DOHH2 (cell line): ENCODE data around the gene PPP3CA.

ENCODE experiments used
- H3F3A ChIP-seq: fragments of 200-600 bp; sonication (generic), shearing (Covaris generic); 2 replicates; pipeline ENCODE4 v1.6.0; 2016; ENCODE audit warnings: antibody characterized with exemption, mild to moderate bottlenecking; ENCODE audit not compliant: control insufficient read depth, insufficient read depth
- H3K27ac ChIP-seq: fragments of 200-600 bp; sonication (generic); 2 replicates; pipeline ENCODE4 v1.5.1; 2014; ENCODE audit warnings: low read depth, mild to moderate bottlenecking, low read length, moderate library complexity
- H3K27me3 ChIP-seq: fragments of 200-600 bp; sonication (generic); 2 replicates; pipeline ENCODE4 v1.6.1; 2014; ENCODE audit warnings: mild to moderate bottlenecking, low read length, mixed read lengths; ENCODE audit not compliant: control insufficient read depth
- H3K36me3 ChIP-seq: fragments of 200-600 bp; sonication (generic); 2 replicates; pipeline ENCODE4 v1.6.1; 2014; ENCODE audit warnings: mild to moderate bottlenecking, low read length, moderate library complexity, mixed read lengths; ENCODE audit not compliant: control insufficient read depth
- H3K4me1 ChIP-seq: fragments of 200-600 bp; sonication (generic); 2 replicates; pipeline ENCODE4 v1.6.1; 2014; ENCODE audit warnings: mild to moderate bottlenecking, low read length, mixed read lengths; ENCODE audit not compliant: control insufficient read depth
- H3K4me2 ChIP-seq: fragments of 200-600 bp; sonication (generic); 2 replicates; pipeline ENCODE4 v1.6.0; 2014; ENCODE audit warnings: mild to moderate bottlenecking, low read length, moderate library complexity
- H3K4me3 ChIP-seq: fragments of 200-600 bp; sonication (generic); 2 replicates; pipeline ENCODE4 v1.5.1; 2014; ENCODE audit warnings: mild to moderate bottlenecking, low read length, mixed read lengths
- H3K79me2 ChIP-seq: fragments of 200-600 bp; sonication (generic); 2 replicates; pipeline ENCODE4 v1.6.1; 2014; ENCODE audit warnings: mild to moderate bottlenecking, low read length, mixed read lengths; ENCODE audit not compliant: control insufficient read depth
- H3K9me2 ChIP-seq: fragments of 200-600 bp; sonication (generic); replicated peaks from 2 replicates; pipeline ENCODE4 v1.6.1; 2014; ENCODE audit warnings: mild to moderate bottlenecking, low read length, mixed read lengths; ENCODE audit not compliant: control insufficient read depth
- H3K9me3 ChIP-seq: fragments of 200-600 bp; sonication (generic); 2 replicates; pipeline ENCODE4 v1.6.1; 2014; ENCODE audit warnings: antibody characterized with exemption, low read length, mixed read lengths; ENCODE audit not compliant: control insufficient read depth, insufficient read depth
- H4K20me1 ChIP-seq: fragments of 200-600 bp; sonication (generic); 2 replicates; pipeline ENCODE4 v1.6.0; 2014; ENCODE audit warnings: low read depth, mild to moderate bottlenecking, antibody characterized with exemption, low read length, moderate library complexity; ENCODE audit not compliant: control insufficient read depth, insufficient read depth
- EZH2phosphoT487 ChIP-seq: fragments of 200-600 bp; sonication (generic); IDR thresholded peaks from 2 replicates; pipeline ENCODE4 v1.6.1; 2017; ENCODE audit warnings: borderline replicate concordance, mild to moderate bottlenecking, antibody characterized with exemption, low read length, moderate library complexity, mixed read lengths
- TF ChIP-seq, protein P1 (sequence below): fragments of 200-600 bp; sonication (generic); IDR thresholded peaks from one replicate; pipeline ENCODE4 v1.5.1; 2014; ENCODE audit warnings: antibody characterized with exemption, mild to moderate bottlenecking, low read depth, low read length; ENCODE audit not compliant: poor library complexity, severe bottlenecking

Gene PPP3CA

GRCh38 chr4:101083131-101083530 lies 264.2 kb downstream of the PPP3CA start:
- no peaks in the 10 kb centered on the region for H3K27me3 ChIP-seq
- H3K4me2 ChIP-seq, result no peak overlapping the region
- no peak for TF ChIP-seq EZH2phosphoT487
- TF ChIP-seq, protein P1, sequence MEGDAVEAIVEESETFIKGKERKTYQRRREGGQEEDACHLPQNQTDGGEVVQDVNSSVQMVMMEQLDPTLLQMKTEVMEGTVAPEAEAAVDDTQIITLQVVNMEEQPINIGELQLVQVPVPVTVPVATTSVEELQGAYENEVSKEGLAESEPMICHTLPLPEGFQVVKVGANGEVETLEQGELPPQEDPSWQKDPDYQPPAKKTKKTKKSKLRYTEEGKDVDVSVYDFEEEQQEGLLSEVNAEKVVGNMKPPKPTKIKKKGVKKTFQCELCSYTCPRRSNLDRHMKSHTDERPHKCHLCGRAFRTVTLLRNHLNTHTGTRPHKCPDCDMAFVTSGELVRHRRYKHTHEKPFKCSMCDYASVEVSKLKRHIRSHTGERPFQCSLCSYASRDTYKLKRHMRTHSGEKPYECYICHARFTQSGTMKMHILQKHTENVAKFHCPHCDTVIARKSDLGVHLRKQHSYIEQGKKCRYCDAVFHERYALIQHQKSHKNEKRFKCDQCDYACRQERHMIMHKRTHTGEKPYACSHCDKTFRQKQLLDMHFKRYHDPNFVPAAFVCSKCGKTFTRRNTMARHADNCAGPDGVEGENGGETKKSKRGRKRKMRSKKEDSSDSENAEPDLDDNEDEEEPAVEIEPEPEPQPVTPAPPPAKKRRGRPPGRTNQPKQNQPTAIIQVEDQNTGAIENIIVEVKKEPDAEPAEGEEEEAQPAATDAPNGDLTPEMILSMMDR, result no peak
- H3F3A ChIP-seq, result no peaks in the 10 kb centered on the region
- no peak overlapping the region for H3K27ac ChIP-seq
- H3K36me3 ChIP-seq, result no peaks in the 10 kb centered on the region; the same call in 1 of the 2 replicates
- H3K4me1 ChIP-seq, result peaks cover 32% of the 10 kb centered on the region
- H4K20me1 ChIP-seq, result no peaks in the 10 kb centered on the region
- H3K9me2 ChIP-seq, result no peaks in the 10 kb centered on the region
- H3K9me3 ChIP-seq, result no peaks in the 10 kb centered on the region
- H3K4me3 ChIP-seq, result no peak overlapping the region
- no peaks in the 10 kb centered on the region for H3K79me2 ChIP-seq

DNA sequence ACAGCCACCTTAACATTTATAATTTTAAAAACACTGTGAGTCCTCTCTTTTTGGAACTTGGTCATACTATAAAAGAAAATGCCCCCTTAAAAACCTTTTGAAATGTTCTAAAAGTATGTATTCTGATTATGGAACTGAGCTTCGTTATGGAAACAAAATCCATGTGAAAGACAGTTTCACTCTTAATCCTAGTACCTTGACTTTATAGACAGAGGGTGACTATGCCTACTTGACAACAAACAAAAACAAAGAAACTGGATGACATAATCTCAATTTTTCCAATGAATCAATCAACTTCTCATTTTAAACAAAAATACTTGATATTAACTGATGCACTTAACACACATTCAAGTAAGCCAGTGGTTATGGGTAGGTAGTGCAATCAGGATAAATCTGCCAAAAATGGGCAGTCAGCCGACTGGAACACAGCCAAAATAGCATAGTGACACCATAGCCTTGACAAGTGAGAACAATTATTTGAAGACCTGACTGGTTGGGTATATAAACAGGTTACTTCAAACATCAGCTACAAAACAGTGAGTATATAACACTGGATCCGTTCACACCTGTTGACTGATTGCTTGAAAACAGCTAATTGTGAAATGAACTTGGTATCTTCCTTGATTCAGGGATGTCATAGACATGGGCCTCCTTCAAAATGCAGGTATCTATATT lies 265.5 kb downstream of the PPP3CA start:
- peaks cover 32% of the 10 kb centered on the region for H3K4me1 ChIP-seq
- no peaks in the 10 kb centered on the region for H3K9me3 ChIP-seq
- TF ChIP-seq EZH2phosphoT487, result no peak
- TF ChIP-seq, protein P1, result no peak
- H3K27me3 ChIP-seq, result no peaks in the 10 kb centered on the region
- no peaks in the 10 kb centered on the region for H3K9me2 ChIP-seq
- H3K27ac ChIP-seq, result no peak overlapping the region
- H3K4me2 ChIP-seq, result no peak overlapping the region
- H3K79me2 ChIP-seq, result no peaks in the 10 kb centered on the region
- H3K36me3 ChIP-seq, result no peaks in the 10 kb centered on the region; the same call in 1 of the 2 replicates
- no peak overlapping the region for H3K4me3 ChIP-seq
- H3F3A ChIP-seq, result no peaks in the 10 kb centered on the region
- H4K20me1 ChIP-seq, result no peaks in the 10 kb centered on the region

DNA sequence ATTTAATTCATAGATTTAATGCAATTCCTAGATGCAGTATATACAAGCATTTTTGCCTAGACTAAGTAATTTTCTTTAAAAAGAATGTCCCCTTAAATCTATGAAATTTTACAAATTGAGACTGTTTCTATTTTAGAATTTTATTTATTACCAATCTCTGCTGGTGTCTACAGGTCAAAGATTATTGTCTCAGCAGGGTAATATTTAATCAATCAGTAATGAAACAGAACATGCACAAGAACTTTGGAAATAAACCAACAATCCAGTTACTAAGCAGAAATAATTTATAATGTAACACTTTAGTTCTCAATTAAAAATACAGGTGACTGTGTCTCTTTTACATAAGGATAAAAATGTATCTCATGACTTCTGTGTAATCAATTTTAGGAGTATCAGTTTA lies 266.2 kb downstream of the PPP3CA start:
- Histone ChIP-seq H3K79me2 (no peaks in the 10 kb centered on the region), H3K9me3 (no peaks in the 10 kb centered on the region), H4K20me1 (no peaks in the 10 kb centered on the region), H3K36me3 (no peaks in the 10 kb centered on the region; the same call in 1 of the 2 replicates), H3K4me3 (no peak overlapping the region), H3K27me3 (no peaks in the 10 kb centered on the region), H3K9me2 (no peaks in the 10 kb centered on the region), H3F3A (no peaks in the 10 kb centered on the region), H3K27ac (no peak overlapping the region), H3K4me2 (no peak overlapping the region), H3K4me1 (peaks cover 32% of the 10 kb centered on the region)
- TF ChIP-seq, protein P1, result no peak
- no peak for TF ChIP-seq EZH2phosphoT487
